NCI-H2107 treated with DMSO at 0.1 percent for 48 hours (cell line): ENCODE measurements around the gene RAP2C.
"Not testable (repeated sequence)": the region's sequence is repeated elsewhere in the genome, so short reads cannot be mapped to it uniquely, and the experiment has no call there.

ENCODE experiments used
- DNase-seq: peaks from one replicate; lab custom pipeline; 2025; ENCODE audit not compliant: unreplicated experiment; lab: John Stamatoyannopoulos, UW

RAP2C gene

DNA sequence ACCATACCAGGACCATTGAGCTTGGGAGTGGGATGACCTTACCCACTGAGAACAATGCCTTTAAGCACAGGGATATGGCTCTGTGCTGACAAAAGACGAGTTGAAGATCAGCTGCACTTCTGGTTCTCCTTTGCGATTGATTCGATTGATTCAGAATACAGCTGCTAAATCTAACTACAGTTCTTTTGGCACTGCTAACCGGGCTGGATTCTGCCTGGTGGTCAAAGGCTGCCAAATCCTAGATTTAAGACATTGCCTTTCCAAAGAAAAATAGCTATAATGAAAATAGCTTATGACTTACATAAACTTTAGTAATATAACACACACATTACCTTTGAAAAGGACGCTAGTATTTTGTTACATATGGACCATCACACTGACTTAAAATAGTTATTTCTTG is 18.3 kb downstream of the RAP2C start:
- no peak for DNase-seq

DNA sequence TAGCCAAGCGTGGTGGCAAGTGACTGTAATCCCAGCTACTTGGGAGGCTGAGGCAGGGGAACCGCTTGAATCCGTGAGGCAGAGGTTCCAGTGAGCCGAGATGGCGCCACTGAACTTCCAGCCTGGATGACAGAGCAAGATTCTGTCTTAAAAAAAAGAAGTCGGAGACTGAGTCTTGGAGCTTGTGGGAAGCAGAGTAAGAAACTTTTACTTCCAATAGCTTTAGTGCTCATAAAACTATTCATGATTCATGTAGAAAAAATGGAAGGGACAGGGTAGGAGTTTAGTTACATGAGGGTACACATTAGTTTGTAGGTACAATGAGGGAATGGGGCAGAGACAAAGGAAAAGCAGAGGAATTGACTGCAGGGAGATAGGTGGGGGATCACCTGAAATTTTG is 19.3 kb downstream of the RAP2C start:
- DNase-seq = no peak

DNA sequence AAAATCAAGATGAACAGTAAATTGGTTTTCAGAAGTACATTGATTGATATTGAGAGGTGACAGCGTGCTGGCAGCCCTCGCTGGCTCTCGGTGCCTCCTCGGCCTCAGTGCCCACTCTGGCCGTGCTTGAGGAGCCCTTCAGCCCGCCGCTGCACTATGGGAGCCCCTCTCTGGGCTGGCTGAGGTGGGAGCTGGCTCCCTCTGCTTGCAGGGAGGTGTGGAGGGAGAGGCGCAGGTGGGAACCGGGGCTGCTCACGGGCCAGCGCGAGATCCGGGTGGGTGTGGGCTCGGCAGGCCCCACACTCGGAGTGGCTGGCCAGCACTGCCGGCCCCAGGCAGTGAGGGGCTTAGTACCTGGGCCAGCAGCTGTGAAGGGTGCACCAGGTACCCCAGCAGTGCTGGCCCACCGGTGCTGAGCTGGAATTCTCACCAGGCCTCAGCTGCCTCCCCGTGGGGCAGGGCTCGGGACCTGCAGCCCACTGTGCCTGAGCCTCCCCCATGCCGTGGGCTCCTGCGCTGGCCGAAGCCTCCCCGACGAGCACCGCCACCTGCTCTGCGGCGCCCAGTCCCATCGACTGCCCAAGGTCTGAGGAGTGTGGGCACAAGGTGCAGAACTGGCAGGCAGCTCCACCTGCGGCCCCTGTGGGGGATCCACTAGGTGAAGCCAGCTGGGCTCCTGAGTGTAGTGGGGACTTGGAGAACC is 25.2 kb downstream of the RAP2C start:
- no peak for DNase-seq

DNA sequence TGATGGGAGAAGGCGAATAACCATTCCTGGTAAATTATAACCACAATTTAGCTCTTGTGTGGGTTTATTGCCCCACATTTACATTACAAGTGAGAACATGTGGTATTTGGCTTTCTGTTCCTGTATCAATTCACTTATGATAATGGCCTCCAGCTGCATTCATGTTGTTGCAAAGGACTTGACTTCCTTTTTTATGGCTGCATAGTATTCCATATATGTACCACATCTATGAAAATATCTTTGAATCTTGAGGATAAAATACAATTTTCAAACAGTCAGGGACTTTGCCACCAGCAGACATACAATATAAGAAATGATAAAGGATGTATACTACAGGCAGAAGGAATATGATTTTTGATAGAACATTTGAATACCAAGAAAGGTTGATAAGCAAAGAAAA is 27.3 kb downstream of the RAP2C start:
- DNase-seq = no peak

DNA sequence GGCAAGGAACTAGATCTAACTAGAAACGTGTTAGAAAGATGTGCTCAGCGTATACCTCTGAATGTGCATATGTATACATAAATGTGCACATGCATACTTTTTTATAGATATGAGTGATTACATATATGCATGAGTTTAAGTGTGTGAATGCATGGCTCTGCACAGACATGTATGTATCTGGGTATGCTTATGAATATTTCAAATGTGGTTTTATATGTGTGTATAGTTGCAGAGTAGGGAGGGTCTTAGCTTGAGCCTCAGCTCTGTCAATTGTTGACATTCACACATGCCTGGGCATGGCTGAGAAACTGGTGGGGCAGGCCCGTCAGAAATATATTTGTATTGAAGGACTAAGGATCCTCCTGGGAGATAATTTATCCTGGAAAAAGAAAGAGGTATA is 31.1 kb downstream of the RAP2C start:
- DNase-seq = no peak

DNA sequence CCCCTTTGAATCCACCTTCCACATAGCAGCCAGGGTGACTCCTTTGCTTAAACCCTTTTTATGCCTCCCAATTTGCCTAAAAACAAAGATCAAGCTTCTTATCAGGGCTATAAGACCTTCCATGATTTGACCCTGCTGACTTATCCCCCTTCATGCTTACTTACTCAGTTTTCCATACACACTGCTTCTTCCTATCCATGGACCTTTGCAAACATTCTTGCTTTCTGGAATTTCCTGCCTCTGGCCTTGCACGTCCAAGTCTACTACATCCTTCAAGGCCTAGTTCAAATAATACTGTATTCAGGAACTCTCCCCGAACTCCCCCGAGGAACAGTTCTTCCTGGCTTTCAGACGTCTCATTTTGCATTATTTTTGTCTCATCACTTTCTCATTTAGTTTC is 31.8 kb downstream of the RAP2C start:
- DNase-seq = no peak

DNA sequence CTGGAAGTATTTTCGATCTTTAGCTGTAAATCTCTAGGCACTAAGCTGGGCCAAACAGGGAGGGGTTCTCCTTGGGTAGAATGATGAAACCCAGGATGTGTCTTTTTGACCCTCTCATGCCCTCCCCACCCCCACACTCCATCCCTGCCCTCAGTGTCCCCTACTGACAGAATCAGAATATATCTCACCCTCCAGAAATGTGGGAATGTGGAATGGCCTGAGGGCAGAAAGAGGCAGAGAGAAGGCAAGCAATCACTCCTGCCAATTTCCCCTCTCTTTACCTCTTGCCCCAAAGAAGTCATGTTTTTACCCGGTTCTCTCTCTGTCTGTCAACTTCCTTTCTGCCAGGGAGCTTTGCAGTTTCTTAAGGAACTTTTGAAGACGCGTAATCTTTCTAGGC is 34.4 kb downstream of the RAP2C start:
- no peak for DNase-seq

DNA sequence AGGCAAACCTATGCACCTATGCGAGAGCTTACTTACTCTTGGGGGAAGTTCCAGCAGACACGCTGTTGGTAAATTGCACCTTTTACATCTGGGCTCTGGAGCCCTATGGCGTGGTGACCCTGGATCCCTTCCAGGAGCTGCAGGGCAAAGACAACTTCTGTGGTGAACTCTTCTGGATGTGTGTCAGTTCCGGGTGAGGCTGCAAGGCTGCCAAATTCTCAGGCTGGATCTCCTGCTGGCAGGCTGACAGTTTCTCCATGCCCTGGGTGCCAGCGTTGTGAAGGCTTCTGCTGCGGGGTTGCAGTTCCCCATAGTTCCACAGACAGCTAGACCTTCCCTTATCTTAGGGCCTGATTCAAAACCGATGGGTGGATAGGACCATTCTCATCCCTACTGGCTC is 37.9 kb downstream of the RAP2C start:
- DNase-seq = no peak

DNA sequence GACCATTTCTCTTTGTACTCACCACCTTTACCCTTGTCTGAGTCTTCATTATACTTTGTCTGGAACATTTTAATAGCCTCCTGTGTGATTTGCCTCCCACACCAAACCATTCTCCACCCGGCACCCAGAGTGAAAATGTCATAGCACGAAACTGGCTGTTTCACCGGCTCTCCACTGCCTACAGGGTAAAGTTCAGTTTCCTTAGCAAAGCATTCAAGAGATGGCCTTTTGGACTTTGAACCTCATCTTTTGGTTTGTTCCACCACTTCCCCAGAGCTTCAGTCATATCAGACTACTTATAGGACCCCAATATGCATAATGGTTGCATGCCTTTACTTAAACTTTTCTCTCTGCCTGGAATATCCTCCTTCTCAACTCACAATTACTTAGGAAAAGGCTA is 38.3 kb downstream of the RAP2C start:
- DNase-seq = no peak

DNA sequence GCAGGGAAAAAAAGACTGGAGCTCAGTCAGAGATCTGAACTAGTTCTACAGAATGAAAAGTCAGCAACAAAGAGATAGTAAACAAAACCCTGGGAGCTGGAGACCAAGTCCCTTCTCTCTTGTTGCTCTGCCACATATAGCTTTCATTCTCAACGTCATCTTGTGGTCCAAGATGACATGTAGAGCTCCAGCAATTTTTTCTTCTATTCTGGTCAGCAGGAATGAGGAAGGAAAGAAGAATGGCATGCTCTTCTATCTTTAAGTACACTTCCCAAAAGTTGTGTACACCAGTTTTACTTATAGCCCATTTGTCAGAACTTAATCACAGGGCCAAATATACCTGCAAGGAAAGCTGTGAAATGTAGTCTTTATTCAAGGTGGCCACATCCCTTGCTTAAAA is 45.6 kb downstream of the RAP2C start:
- no peak for DNase-seq

DNA sequence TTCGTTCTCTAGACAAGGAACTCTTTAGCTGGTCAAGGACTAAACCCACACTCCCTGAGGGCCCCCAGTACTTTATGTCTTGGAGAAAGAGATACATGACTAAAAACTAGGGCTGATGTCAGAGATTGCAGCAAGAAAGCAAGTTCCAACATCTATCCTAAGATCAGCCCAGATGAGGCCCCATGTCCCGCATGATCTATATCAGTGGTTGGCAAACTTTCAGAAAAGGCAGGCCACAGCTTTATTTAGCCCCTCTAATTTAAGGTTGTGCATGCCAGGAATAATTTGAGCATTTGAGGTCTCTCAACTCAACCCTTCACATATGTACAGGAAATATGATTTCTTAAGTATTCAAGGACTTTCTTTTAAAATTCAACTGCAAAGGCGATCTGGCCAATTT is 47.4 kb downstream of the RAP2C start:
- no peak for DNase-seq

DNA sequence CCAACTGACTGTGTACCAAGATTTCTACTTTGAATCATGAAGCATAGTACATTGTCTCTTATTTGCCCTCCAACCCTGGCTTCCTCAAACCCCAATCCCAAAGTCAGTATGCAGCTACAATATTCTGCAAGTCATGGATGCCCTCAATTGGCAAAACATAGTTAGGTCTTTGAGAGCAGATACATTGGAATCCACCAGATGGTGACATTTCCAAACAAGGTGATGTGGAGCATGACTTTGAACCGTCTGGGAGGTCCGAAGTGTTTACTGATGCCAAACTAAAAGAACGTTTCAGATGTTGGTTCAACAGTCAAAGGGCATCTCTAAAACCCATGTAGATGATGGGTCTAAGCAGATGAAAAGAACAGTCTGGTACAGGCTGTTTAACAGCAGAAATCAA is 47.8 kb downstream of the RAP2C start:
- DNase-seq = no peak

DNA sequence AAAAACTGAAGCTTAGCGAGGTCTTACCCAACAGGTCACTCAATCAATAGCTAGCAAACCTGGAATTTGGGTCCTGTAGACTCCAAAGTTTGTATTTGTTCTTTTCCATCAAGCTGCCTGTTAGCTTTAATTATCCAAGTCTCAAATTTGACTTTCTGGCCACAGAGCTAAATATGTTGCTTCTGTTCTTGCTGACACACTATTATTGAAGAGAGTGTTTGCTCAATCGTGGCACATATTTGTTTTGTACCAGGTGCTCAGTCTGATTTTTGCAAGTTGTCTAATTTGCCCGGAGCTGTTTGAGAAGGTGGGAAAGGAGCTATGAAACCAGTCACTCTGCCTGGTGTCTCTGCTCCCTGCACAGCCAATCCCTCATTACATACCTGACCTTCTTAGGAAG is 49.7 kb downstream of the RAP2C start:
- DNase-seq = no peak

DNA sequence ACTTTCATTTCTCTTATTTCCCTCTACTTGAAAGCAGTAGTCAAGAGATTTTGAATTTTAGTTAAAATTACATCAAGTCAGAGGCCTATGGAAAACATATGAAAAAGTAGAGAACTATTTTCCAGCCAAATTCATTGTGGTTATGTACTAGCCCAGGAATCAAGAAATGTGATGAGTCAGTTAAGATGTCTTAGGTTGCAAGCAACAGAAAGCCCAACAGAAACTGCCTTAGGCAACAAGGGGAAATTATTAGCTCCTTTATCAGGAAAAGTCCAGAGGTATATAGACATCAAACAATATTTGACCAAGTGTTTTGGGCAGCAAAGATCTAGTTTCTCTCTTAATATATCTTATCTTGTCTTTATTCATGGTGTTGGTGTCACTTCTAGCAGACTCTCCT is 53.6 kb downstream of the RAP2C start:
- no peak for DNase-seq

DNA sequence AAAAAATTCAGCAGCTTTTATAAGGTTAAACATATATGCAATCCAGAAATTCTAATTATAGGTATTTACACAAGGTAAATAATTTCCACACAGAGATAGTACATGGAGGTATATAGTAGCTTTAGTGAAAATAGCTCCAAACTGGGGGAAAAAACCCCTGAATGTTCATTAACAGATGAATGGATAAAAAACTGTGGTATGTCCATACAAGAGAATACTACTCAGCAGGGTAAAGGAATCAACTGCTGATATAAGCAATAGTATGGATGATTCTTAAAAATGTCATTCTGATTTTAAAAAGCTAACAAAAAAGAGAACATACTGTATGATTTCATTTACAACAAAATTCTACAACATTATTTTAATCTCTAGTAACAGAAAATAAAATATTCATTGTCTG is 54.2 kb downstream of the RAP2C start:
- DNase-seq = no peak

DNA sequence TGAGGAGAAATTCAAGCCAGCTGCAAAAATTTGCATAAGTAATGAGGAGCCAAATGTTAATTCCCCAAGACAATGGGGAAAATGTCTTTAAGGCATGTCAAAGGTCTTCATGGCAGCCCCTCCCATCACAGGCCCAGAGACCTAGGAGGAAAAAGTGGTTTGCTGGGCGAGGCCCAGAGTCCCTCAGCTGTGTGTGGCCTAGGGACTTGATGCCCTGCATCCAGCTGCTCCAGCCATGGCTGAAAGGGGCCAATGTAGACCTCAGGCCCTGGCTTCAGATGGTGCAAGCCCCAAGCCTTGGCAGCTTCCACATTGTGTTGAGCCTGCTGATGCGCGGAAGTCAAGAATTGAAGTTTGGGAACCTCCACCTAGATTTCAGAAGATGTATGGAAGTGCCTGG is 56.2 kb downstream of the RAP2C start:
- not testable (repeated sequence) for DNase-seq

DNA sequence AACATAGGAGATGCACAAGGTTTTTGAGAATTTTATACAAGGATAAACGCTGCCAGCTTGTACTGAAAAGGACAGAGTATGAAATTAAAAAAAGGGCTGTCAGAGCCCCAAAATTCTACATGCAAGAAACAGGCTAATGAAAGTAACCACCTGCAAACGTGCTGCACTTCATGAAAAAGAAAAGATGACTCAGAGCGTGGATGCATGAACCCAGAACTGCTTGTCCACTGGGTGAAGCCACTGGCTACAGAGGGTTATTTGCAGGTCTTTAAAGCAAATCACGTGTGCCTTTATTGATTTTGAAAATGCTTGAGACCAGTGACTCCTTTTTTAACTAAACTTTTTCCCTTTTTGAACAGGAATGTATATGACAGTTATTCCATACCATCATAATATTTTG is 66.1 kb downstream of the RAP2C start:
- DNase-seq = no peak
